Epithelial cell of esophagus (primary cell): Measurements from ENCODE around the gene VIP.

ENCODE experiments used
- DNase-seq: peaks from one replicate; pipeline ENCODE4 v3.0.0; 2010; ENCODE audit warnings: low read depth
- H3K4me3 ChIP-seq: 2 replicates; pipeline ENCODE4 v1.5.1; 2011; ENCODE audit warnings: mild to moderate bottlenecking, low read length, control low read depth
- TF ChIP-seq, protein P1 (sequence below): IDR thresholded peaks from 2 replicates; pipeline ENCODE4 v1.5.1; 2011; ENCODE audit warnings: low read depth, mild to moderate bottlenecking, low read length, control low read depth, inconsistent platforms; ENCODE audit not compliant: insufficient read depth; ENCODE audit errors: missing control alignments

Gene VIP

DNA sequence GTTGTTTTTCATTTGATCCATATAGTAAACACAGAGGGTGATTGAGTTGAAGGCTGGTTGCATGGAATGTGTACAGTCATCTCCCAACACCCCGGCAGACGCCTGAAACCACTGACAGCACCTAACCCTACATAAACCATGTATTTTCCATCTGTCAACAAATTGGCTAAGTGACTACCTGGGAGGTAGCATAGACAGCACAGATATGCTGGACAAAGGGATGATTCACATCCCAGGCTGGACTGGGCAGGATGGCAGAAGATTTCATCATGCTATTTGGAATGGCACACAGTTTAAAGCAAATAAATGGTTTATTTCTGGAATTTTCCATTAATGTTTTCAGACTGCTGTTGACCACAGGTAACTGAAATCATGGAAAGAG lies 4.4 kb upstream of the VIP start:
- DNase-seq: peak; percentile 95
- TF ChIP-seq, protein P1, sequence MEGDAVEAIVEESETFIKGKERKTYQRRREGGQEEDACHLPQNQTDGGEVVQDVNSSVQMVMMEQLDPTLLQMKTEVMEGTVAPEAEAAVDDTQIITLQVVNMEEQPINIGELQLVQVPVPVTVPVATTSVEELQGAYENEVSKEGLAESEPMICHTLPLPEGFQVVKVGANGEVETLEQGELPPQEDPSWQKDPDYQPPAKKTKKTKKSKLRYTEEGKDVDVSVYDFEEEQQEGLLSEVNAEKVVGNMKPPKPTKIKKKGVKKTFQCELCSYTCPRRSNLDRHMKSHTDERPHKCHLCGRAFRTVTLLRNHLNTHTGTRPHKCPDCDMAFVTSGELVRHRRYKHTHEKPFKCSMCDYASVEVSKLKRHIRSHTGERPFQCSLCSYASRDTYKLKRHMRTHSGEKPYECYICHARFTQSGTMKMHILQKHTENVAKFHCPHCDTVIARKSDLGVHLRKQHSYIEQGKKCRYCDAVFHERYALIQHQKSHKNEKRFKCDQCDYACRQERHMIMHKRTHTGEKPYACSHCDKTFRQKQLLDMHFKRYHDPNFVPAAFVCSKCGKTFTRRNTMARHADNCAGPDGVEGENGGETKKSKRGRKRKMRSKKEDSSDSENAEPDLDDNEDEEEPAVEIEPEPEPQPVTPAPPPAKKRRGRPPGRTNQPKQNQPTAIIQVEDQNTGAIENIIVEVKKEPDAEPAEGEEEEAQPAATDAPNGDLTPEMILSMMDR: no peak
- H3K4me3 ChIP-seq: no peak overlapping the region

DNA sequence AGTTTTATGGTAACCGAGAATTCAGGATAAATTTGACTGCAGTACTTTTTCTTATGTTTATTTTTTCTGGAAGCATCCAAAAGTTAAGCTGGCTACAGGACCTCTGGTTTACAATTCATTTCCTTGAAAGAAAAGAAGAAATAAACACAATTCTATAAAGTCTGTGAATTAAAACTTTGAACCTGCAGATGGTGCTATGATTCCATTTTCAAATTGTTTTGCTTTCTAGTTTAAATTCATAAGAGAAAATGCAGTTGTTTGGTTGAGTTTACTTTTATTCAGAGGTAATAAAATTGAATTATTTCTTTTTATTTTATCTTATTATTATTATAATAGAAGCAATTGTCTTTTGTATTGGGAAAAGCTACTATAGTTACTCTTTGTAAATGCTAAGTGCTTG lies 1.8 kb upstream of the VIP start:
- no peak overlapping the region for H3K4me3 ChIP-seq
- TF ChIP-seq, protein P1: peak; percentile 30
- peak; percentile 36 for DNase-seq

DNA sequence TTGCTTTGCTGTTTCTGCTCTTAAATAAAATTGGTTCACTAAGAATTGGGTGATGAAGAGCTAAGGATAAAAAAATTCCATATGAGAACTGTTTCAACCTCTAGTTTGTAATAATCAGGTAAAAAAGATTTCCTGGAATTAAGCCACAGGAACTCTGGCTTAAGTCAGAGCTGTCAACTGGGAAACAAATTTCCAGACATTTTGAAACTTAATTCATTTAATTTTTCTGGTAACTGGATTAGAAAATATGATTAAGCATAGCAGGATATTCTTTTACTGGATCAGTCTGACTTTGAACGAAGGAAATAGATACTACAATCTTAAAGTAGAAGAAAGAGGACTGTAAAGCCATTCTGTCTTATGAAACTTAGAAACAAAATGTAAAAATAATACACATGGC lies 1.3 kb upstream of the VIP start:
- no peak for DNase-seq
- H3K4me3 ChIP-seq: no peak overlapping the region
- TF ChIP-seq, protein P1: no peak

DNA sequence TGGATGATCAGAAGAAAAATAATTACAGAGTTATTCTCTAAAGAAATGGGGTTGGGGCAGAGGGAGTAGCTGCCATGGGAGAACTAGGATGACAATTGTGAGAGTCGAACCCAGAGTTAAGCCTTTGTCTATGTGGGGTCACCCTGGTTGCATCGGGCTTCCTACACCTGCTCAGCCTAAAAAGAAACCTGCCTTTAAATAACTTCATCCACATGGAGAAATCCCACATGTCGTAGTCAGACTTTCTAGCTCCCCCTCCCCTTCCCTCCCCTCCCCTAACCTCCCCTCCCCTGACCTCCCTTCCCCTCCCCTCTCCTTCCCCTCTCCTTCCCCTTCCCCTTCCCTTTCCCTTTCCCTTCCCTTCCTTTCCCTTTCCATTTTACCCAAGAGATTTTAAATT lies 14.7 kb downstream of the VIP start:
- TF ChIP-seq, protein P1: no peak
- no peak for DNase-seq
- no peak overlapping the region for H3K4me3 ChIP-seq

DNA sequence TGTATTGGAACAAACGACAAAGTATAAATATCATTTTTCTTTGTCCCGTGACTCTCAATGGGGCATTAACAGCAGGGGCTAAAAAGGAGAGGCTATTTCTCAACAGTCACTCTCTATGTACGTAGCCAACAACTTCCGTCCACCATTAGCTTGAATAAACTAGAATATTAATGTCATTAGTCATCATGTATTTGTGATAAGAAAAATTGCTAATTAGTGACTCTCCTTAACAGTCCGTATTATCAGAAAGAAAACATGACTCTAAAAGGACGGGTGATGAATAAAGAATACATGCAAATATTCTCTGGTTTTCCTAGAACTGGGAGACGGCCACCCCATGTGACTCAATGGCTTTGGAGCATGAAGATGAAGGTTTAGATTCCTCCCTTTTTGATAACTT lies 18.6 kb downstream of the VIP start:
- H3K4me3 ChIP-seq: no peak overlapping the region
- TF ChIP-seq, protein P1: no peak
- DNase-seq: no peak

DNA sequence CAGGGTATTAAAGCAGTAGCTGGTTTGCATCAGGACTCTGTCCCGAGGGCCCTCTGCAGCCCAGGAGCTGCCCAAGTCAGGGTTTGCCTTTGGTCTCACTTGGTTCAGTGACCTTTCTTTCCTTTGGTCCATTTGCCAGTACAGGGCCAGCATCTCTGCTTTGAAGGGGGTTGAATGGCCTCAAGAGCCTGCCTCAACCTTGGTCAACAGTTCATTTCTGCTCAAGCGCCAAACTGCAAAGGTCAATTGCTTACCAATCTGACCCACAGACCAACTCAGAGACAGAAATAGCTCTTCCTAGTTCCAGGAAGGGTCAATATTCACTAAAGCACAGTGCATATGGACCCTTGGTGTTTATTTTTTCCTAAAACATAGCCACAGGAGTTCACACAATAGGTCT lies 19.4 kb downstream of the VIP start:
- no peak overlapping the region for H3K4me3 ChIP-seq
- no peak for DNase-seq
- TF ChIP-seq, protein P1: no peak

DNA sequence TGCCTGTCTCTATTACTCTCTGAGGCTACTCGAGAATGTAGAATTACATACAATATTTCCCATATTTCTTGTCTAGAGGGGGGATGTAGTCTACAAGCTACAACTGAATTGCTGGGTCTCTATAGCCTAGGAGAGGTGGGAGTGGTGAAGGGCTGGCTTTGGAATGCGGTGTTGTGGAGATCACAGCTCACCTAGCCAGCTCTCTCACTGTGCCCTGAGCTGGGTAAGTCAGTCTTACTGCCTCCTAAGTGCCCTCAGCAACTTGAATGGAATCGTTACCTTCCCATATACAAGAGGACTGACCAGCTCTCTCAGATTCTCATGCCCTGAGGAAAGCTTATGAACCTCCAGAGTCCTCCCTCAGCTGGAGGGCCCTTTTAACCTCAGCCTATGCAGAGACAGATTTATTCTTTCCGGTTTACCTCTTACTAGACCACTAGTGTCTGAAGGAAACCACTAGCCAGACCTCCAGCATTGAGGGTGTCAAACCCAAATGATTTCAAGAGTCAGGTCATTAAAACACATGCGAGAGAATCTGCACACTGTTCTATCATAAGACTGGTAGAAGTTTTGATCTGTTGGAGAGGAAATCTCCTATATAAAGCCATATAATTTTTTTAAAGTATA lies 20.6 kb downstream of the VIP start:
- DNase-seq: no peak
- TF ChIP-seq, protein P1: no peak
- no peak overlapping the region for H3K4me3 ChIP-seq
